DMS53 (cell line): Measurements from ENCODE around the gene PCSK4.

Source experiments
- DNase-seq: peaks from one replicate; lab custom pipeline; 2025; lab: John Stamatoyannopoulos, UW

The PCSK4 gene

GRCh38 chr19:1438035-1438932, 51.9 kb downstream of the PCSK4 start, which contains the start of gene RPS15:
RPS15 (plus strand) TSS chr19:1438396; CDS start chr19:1438426, 30 bp downstream.
- DNase-seq, result peak; percentile 95

- no peak for DNase-seq
Measured at GRCh38 chr19:1437609-1438008, 52.5 kb downstream of the PCSK4 start.

DNA sequence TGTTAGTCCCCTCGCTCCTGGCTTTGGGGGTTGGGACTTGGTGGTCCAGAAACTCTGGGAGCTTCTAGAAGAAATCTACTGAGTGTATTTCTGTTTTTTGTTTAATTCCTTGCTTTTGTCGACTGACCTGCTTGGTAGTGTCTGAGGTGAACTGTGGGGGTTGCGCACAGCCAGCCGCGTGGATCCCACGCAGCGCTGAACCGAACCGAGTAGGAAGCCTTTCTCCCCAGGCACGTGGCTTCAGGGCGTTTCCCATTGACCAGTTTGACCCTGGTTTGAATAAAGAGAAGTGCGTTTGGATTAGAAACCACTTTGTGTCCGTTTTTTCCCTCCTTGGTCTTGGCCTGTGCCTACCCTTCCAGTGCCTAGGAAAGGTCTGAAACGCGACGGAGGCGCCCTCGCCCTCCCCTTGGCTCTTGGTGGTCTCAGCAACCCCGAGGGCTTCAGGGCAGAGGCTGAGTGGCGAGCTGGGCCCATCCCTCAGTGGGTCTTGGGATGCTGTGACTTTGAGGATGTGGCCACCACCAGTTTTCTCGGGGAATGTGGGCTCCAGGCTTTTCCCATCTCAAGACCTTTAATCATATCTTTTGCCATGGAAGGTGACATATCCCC, 54.7 kb downstream of the PCSK4 start:
- DNase-seq, result no peak

DNA sequence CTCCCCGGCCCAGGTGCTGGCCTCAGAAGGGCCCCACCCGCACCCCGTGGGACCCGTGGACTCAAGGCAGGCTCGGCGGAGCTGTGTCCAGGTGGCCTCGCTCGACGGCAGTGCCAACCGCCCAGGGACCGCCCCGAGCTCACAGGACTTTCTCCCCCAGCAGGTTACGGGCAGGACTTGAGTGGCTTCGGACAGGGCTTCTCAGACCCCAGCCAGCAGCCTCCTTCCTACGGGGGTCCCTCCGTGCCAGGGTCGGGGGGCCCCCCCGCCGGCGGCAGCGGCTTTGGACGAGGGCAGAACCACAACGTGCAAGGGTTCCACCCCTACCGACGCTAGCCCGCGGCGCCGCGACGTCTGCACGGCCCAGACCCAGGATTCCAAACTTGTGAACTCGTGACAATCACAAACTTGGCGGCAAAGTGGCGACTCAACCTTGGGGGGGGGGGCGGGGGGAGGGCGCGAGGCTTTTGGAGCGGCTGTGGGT, 55.5 kb downstream of the PCSK4 start:
- no peak for DNase-seq

DNA sequence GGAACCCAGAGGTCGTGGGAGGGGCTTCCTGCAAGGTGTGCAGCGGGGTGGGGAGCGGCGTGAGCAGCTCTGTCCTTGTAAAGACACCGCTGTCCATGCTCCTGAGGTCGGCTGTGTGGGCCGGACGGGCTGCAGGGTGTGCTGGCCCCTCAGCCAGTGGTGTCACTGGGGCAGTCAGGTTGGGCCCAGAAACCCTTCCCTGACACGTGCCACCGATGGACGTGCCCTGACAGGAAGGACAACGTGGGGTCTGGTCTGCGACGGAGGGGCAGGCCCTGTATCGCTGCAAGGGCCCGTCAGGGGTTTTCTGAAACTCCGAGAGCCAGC, 56.1 kb downstream of the PCSK4 start:
- DNase-seq, result no peak

DNA sequence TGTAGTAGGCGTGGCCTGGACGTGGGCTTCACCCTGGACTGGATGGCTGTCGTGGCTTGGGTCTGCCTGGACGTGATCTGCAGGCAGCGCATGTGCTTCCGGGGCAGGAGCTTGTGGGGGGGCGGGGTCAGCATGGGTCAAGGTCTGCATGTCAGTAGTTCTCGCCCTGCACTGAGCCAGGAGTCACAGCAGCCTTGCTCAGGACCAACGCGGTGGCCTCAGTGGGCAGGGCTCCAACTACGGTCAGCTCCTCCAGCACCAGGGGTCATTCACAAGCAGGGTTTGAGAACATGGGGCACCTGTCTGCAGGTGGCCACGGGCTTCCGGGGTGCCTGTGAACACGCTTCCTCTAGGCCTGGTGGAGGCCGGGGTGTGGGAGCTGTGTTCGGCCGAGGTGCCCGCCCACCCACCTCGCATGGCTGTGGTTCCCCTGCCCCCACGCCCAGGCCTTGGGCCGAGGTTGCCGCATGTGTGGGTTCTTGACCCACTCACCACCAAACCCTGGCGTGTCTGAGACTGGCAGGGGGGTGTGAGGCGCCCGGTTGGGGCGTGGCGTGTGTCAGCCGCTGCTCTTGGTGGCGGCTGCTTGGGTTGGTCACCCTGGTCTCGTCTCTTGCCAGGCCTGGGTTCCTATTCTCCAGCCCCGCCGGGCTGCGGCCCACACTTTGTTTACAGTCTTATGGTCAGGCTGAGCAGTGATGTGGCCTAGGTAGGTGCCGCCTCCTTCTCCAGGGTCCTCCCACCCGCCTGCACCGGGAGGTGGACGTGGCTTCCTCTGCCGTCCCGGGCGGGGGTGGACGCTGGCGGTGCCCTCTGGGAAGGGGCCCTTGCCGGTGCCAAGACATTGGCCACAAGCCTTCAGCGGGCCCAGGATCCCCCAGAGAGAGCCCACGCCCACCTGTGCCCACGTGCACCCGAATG, 56.8 kb downstream of the PCSK4 start:
- no peak for DNase-seq

GRCh38 chr19:1432507-1432887, 57.7 kb downstream of the PCSK4 start:
- DNase-seq, result no peak

GRCh38 chr19:1431759-1432506, 58.2 kb downstream of the PCSK4 start:
- DNase-seq, result no peak
